GDM1 (cell line): ENCODE data around the gene CLIC1.

Experiments used
- DNase-seq: peaks from one replicate; lab custom pipeline; 2025; lab: John Stamatoyannopoulos, UW

The CLIC1 gene

GRCh38 chr6:31737991-31738979, 2.0 kb upstream of the CLIC1 start:
- peak; percentile 93 for DNase-seq

- peak; percentile 88 for DNase-seq
Measured at GRCh38 chr6:31737315-31737990, 1.1 kb upstream of the CLIC1 start.

GRCh38 chr6:31736768-31737314, 511 bp upstream of the CLIC1 start:
- DNase-seq: no peak

GRCh38 chr6:31734821-31735406, 1.4 kb downstream of the CLIC1 start:
- peak; percentile 72 for DNase-seq

- no peak for DNase-seq
Measured at GRCh38 chr6:31734247-31734820, 2.0 kb downstream of the CLIC1 start.

GRCh38 chr6:31733734-31734133, 2.6 kb downstream of the CLIC1 start:
- no peak for DNase-seq

GRCh38 chr6:31732029-31732428, 4.3 kb downstream of the CLIC1 start:
- no peak for DNase-seq

- DNase-seq: no peak
Measured at GRCh38 chr6:31730631-31731086, 5.7 kb downstream of the CLIC1 start.

GRCh38 chr6:31729979-31730630, 6.2 kb downstream of the CLIC1 start:
- DNase-seq: peak; percentile 82

GRCh38 chr6:31729515-31729978, 6.8 kb downstream of the CLIC1 start:
- peak; percentile 78 for DNase-seq

GRCh38 chr6:31728767-31729514, 7.4 kb downstream of the CLIC1 start, which contains the start of gene DDAH2:
DDAH2 (minus strand) TSS chr6:31729299; CDS start chr6:31729161, 138 bp downstream.
- DNase-seq: no peak

- no peak for DNase-seq
Measured at GRCh38 chr6:31727717-31728671, 8.3 kb downstream of the CLIC1 start.

GRCh38 chr6:31727034-31727716, 9.2 kb downstream of the CLIC1 start:
- peak; percentile 70 for DNase-seq

- peak; percentile 29 for DNase-seq
Measured at GRCh38 chr6:31725502-31726350, 10.6 kb downstream of the CLIC1 start.

GRCh38 chr6:31723980-31724691, 12.2 kb downstream of the CLIC1 start:
- no peak for DNase-seq

- DNase-seq: peak; percentile 54
Measured at GRCh38 chr6:31723245-31723979, 12.9 kb downstream of the CLIC1 start, which contains the start of gene MPIG6B. MPIG6B (plus strand) TSS chr6:31723373; CDS start chr6:31723384, 11 bp downstream.
